Keratinocyte (primary cell): ENCODE data around the gene MMP24OS. TPM values are rescaled to one million over a fixed set of nuclear protein-coding genes. Genes with fewer than 3 reads are reported as not detected.
A peak's percentile ranks its signal among the peaks of the same experiment; 100 is the strongest.

Source experiments
- DNase-seq: peaks from one replicate; pipeline ENCODE4 v3.0.0-alpha.2; 2011; ENCODE audit warnings: low read depth, missing footprints, low spot score
- FAIRE-seq: peaks from 2 replicates; lab custom pipeline; 2011; peaks lifted over from hg19 to GRCh38; lab: Jason Lieb, UNC
- H2AFZ ChIP-seq: 2 replicates; pipeline ENCODE4 v1.6.0; 2012; ENCODE audit warnings: low read length, control low read depth, inconsistent platforms; ENCODE audit not compliant: control insufficient read depth
- H3K27ac ChIP-seq: 2 replicates; pipeline ENCODE4 v1.5.1; 2011; ENCODE audit warnings: low read length; ENCODE audit not compliant: control insufficient read depth, insufficient read depth
- H3K27me3 ChIP-seq: 3 replicates; pipeline ENCODE4 v1.6.0; 2011; ENCODE audit warnings: low read length; ENCODE audit not compliant: control insufficient read depth, insufficient read depth; ENCODE audit errors: extremely low read depth
- H3K36me3 ChIP-seq, 2 experiments: 2 replicates in 1 of 2; 3 replicates in 1 of 2; pipeline ENCODE4 v1.5.1; 2011; ENCODE audit warnings: low read length in 2 of 2, mild to moderate bottlenecking in 1 of 2; ENCODE audit not compliant: control insufficient read depth in 2 of 2, insufficient read depth in 2 of 2; ENCODE audit errors: extremely low read depth in 1 of 2
- H3K4me1 ChIP-seq: 3 replicates; pipeline ENCODE4 v1.5.1; 2011; ENCODE audit warnings: low read length; ENCODE audit not compliant: control insufficient read depth, insufficient read depth; ENCODE audit errors: extremely low read depth
- H3K4me2 ChIP-seq: 3 replicates; pipeline ENCODE4 v1.6.0; 2011; ENCODE audit warnings: low read depth, low read length; ENCODE audit not compliant: control insufficient read depth, insufficient read depth; ENCODE audit errors: extremely low read depth
- H3K4me3 ChIP-seq, 3 experiments: fragments of 200-600 bp in 1 of 3; sonication (generic) in 1 of 3; 2 replicates in 2 of 3; 3 replicates in 1 of 3; pipeline ENCODE4 v1.5.1; 2011 to 2016; ENCODE audit warnings: low read length in 3 of 3, mild to moderate bottlenecking in 3 of 3, control low read depth in 2 of 3, inconsistent platforms in 1 of 3, low read depth in 1 of 3, mixed read lengths in 1 of 3, mixed run types in 1 of 3, moderate library complexity in 1 of 3; ENCODE audit not compliant: control insufficient read depth in 2 of 3, insufficient read depth in 2 of 3; ENCODE audit errors: extremely low read depth in 1 of 3
- H3K79me2 ChIP-seq: 2 replicates; pipeline ENCODE4 v1.6.0; 2012; ENCODE audit warnings: low read length; ENCODE audit not compliant: control insufficient read depth, insufficient read depth
- H3K9ac ChIP-seq: 3 replicates; pipeline ENCODE4 v1.6.0; 2011; ENCODE audit warnings: low read length; ENCODE audit not compliant: control insufficient read depth, insufficient read depth; ENCODE audit errors: extremely low read depth
- H3K9me1 ChIP-seq: 3 replicates; pipeline ENCODE4 v1.6.0; 2011; ENCODE audit warnings: low read length; ENCODE audit not compliant: control insufficient read depth, insufficient read depth; ENCODE audit errors: extremely low read depth
- H3K9me3 ChIP-seq: 2 replicates; pipeline ENCODE4 v1.5.1; 2012; ENCODE audit warnings: low read depth, low read length; ENCODE audit not compliant: control insufficient read depth
- H4K20me1 ChIP-seq: 3 replicates; pipeline ENCODE4 v1.6.0; 2011; ENCODE audit warnings: low read length; ENCODE audit not compliant: control insufficient read depth, insufficient read depth; ENCODE audit errors: extremely low read depth
- EZH2 ChIP-seq: IDR thresholded peaks from one replicate; pipeline ENCODE4 v1.6.1; 2012; ENCODE audit warnings: inconsistent platforms, mild to moderate bottlenecking, low read length, moderate library complexity
- dilution Hi-C: fragments of 300-500 bp; cut with MboI; formaldehyde crosslinking; loops from one replicate; pipeline ENCODE4 v1.7.0; 2020; ENCODE audit warnings: low sequenced_read_pairs; ENCODE audit not compliant: extremely low pct_ligation_motif_present
- polyA plus RNA-seq, 5 experiments: library from polyadenylated mRNA; depleted of rRNA in 3 of 5; stranded (reverse) in 3 of 5; stranded (forward) in 1 of 5; unstranded in 1 of 5; fragments of >200 nt; gene quantifications; 1 replicate in 1 of 5; 2 replicates in 3 of 5; 3 replicates in 1 of 5; pipeline versions ENCODE4 v1.2.1 to v1.2.3, GENCODE V29; 2011 to 2012; ENCODE audit warnings: missing spikeins in 2 of 5, low read depth in 1 of 5, low replicate concordance in 1 of 5
- TF ChIP-seq, protein P1 (sequence below), 3 experiments: IDR thresholded peaks in 1 of 3; conservative IDR thresholded peaks in 1 of 3; optimal IDR thresholded peaks in 1 of 3; 2 replicates in 2 of 3; 3 replicates in 1 of 3; pipeline versions ENCODE3 to v1.5.1; 2011; ENCODE audit warnings: low read length in 3 of 3, mild to moderate bottlenecking in 3 of 3, moderate library complexity in 2 of 3, control low read depth in 1 of 3, inconsistent platforms in 1 of 3; ENCODE audit not compliant: insufficient read depth in 2 of 3; ENCODE audit errors: extremely low read depth in 1 of 3

MMP24OS gene
- polyA plus RNA-seq, 1 donor (not counting 4 experiments of a cell fraction or from before 2014, with no cell fraction given), result 19.5 TPM

DNA sequence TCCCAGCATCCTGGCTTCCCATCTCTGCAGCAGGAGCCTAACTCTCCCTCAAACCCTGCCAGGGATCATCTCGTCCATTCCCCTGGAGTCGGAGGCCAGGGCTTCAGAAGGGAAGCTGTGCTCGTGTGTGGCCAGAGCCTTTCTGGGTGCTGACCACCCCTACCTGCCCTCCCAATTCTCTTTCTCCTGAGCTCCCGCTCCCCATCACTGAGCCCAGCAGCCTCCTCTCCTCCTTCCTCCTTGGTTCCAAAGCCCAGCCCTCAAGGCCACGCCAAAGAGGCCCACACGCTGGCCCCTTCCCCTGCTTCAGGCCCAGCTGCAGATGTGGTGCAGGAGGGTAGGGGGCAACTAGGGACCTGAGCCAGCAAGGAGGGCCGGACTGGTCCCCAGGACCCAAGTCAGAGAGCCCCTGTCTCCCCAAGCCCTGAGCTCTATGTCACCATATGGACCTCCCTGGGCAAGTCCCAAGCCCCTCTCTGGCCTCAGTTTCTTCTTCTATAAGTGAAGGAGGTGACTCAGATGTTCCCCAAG lies 13.0 kb upstream of the MMP24OS start:
- Histone ChIP-seq H3K36me3 (no peaks in the 10 kb centered on the region), H3K27me3 (no peaks in the 10 kb centered on the region), H3K4me1 (peaks cover 27% of the 10 kb centered on the region), H3K4me3 (peak overlapping the region in 2 of 3 experiments; percentile 25 to 28), H3K9me3 (no peaks in the 10 kb centered on the region), H4K20me1 (no peaks in the 10 kb centered on the region), H3K79me2 (peaks cover 2% of the 10 kb centered on the region), H2AFZ (no peak overlapping the region), H3K9me1 (no peaks in the 10 kb centered on the region), H3K27ac (no peak overlapping the region), H3K4me2 (peak overlapping the region; percentile 63), H3K9ac (no peak overlapping the region)
- DNase-seq (no peak), FAIRE-seq (no peak)
- TF ChIP-seq EZH2, result no peak
- TF ChIP-seq, protein P1, sequence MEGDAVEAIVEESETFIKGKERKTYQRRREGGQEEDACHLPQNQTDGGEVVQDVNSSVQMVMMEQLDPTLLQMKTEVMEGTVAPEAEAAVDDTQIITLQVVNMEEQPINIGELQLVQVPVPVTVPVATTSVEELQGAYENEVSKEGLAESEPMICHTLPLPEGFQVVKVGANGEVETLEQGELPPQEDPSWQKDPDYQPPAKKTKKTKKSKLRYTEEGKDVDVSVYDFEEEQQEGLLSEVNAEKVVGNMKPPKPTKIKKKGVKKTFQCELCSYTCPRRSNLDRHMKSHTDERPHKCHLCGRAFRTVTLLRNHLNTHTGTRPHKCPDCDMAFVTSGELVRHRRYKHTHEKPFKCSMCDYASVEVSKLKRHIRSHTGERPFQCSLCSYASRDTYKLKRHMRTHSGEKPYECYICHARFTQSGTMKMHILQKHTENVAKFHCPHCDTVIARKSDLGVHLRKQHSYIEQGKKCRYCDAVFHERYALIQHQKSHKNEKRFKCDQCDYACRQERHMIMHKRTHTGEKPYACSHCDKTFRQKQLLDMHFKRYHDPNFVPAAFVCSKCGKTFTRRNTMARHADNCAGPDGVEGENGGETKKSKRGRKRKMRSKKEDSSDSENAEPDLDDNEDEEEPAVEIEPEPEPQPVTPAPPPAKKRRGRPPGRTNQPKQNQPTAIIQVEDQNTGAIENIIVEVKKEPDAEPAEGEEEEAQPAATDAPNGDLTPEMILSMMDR (optimal IDR thresholded peaks at IDR 0.05 in 1 of 3, IDR thresholded peaks at IDR 0.05 in 1 of 3, conservative IDR thresholded peaks at IDR 0.05 in 1 of 3; ENCODE audit: extremely low read depth in 1 of 3, insufficient read depth in 2 of 3, low read length in 3 of 3), result no peak
- dilution Hi-C loops, result no loop called here

DNA sequence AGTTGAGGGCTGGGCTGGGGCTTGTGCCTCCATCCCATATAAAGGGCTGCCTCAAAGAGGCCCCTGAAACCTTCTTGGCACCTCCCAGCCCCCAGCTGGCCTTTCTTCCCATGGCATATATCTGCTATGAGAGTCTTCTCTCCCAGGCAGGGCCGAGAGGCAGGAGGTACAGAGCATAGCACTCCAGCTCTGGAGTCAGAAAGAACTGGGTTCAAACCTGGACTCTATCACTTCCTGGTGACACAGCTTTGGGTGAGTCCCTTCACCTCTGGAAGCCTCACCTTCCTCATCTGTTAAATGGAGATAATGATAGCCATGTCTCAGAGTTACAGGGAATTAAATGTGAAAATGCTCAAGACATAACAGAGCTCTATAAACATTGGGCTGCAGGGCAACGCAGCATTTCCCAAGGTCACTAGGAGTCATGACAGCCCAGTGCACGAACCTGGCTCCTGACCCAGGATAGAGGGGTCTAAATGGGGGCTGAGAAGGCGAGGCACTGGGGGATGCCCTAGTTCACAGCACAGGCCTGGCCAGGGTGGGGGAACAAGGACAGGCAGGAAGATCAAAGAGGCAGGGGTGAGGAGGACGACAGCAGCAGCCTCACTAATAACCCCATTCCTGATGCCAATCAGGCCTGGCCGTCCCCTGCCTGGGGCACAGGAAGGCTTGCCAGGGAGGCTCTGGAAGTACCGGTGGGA lies 12.4 kb upstream of the MMP24OS start:
- Histone ChIP-seq H3K4me1 (peaks cover 31% of the 10 kb centered on the region), H3K4me3 (peak overlapping the region in 2 of 3 experiments; percentile 25 to 28), H3K27me3 (no peaks in the 10 kb centered on the region), H3K9me1 (no peaks in the 10 kb centered on the region), H2AFZ (no peak overlapping the region), H3K79me2 (peaks cover 2% of the 10 kb centered on the region), H4K20me1 (no peaks in the 10 kb centered on the region), H3K9ac (no peak overlapping the region), H3K4me2 (peak overlapping the region; percentile 63), H3K36me3 (no peaks in the 10 kb centered on the region), H3K27ac (no peak overlapping the region), H3K9me3 (no peaks in the 10 kb centered on the region)
- TF ChIP-seq, protein P1 (optimal IDR thresholded peaks at IDR 0.05 in 1 of 3, IDR thresholded peaks at IDR 0.05 in 1 of 3, conservative IDR thresholded peaks at IDR 0.05 in 1 of 3; ENCODE audit: extremely low read depth in 1 of 3, insufficient read depth in 2 of 3, low read length in 3 of 3), result no peak
- no peak for TF ChIP-seq EZH2
- FAIRE-seq (no peak), DNase-seq (no peak)
- dilution Hi-C loops, result no loop called here
